HFF-Myc (cell line): Measurements from ENCODE around the gene TAF6.

Experiments used
- DNase-seq: peaks from one replicate; pipeline ENCODE4 v3.0.0-alpha.2; 2011; ENCODE audit warnings: low read depth; ENCODE audit errors: extremely low read depth
- H3K4me3 ChIP-seq: replicated peaks from 2 replicates; pipeline ENCODE4 v1.5.1; 2011; ENCODE audit warnings: low read depth, mild to moderate bottlenecking, control low read depth, low read length
- TF ChIP-seq, protein P1 (sequence below): IDR thresholded peaks from 2 replicates; pipeline ENCODE4 v1.5.1; 2012; ENCODE audit warnings: mild to moderate bottlenecking, low read depth, low read length, control low read depth; ENCODE audit errors: missing control alignments

TAF6 gene

DNA sequence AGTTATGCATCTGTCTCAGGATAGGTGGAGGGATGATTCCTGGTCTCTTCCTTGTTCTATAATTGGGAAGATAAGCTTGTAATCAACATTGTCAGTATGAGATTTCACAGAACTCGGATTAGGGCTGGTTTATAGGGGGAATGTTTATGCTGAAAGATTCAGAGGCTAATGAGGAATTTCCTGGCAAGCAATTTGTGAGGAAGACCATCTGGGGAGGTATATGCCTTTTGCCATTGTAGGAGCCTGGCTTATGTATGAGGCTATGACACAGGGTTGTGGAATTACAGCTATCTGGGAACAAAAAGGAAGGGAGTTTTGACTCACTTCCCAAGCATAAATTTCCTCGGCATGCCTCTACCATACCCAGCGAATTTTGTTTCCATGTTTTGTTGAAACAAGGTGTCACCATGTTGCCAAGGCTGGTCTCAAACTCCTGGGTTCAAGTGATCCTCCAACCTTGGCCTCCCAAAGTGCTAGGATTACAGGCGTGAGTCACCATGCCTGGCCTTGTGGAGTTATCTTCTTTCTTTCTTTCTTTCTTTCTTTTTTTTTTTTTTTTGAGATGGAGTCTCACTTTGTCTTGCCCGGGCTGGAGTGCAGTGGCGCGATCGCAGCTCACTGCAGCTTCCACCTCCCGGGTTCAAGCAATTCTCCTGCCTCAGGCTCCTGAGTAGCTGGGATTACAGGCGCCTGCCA, 32.0 kb downstream of the TAF6 start:
- TF ChIP-seq, protein P1, sequence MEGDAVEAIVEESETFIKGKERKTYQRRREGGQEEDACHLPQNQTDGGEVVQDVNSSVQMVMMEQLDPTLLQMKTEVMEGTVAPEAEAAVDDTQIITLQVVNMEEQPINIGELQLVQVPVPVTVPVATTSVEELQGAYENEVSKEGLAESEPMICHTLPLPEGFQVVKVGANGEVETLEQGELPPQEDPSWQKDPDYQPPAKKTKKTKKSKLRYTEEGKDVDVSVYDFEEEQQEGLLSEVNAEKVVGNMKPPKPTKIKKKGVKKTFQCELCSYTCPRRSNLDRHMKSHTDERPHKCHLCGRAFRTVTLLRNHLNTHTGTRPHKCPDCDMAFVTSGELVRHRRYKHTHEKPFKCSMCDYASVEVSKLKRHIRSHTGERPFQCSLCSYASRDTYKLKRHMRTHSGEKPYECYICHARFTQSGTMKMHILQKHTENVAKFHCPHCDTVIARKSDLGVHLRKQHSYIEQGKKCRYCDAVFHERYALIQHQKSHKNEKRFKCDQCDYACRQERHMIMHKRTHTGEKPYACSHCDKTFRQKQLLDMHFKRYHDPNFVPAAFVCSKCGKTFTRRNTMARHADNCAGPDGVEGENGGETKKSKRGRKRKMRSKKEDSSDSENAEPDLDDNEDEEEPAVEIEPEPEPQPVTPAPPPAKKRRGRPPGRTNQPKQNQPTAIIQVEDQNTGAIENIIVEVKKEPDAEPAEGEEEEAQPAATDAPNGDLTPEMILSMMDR = no peak
- DNase-seq = peak; percentile 97
- H3K4me3 ChIP-seq = no peak overlapping the region

GRCh38 chr7:100085515-100085914, 33.6 kb downstream of the TAF6 start:
- no peak overlapping the region for H3K4me3 ChIP-seq
- TF ChIP-seq, protein P1 = no peak
- DNase-seq = no peak

- H3K4me3 ChIP-seq = no peak overlapping the region
- TF ChIP-seq, protein P1 = no peak
These were observed 36.2 kb downstream of the TAF6 start for GRCh38 chr7:100082978-100083377.

GRCh38 chr7:100081535-100082102, 37.5 kb downstream of the TAF6 start, which contains the start of gene ZNF3:
TSS of gene ZNF3 (minus strand) at chr7:100081723. CDS start at chr7:100077357, 4,366 bp downstream.
- TF ChIP-seq, protein P1 = peak; percentile 83
- peak within 1 kb of the TSS; percentile 92 for H3K4me3 ChIP-seq
- peak; percentile 98 for DNase-seq

More at GRCh38 chr7:100082978-100083377, 36.2 kb downstream of the TAF6 start:
- no peak for DNase-seq

- DNase-seq = no peak
- TF ChIP-seq, protein P1 = no peak
- peak overlapping the region; percentile 92 for H3K4me3 ChIP-seq
These were observed 38.1 kb downstream of the TAF6 start for GRCh38 chr7:100080907-100081534.

GRCh38 chr7:100079024-100079560, 40.1 kb downstream of the TAF6 start:
- TF ChIP-seq, protein P1 = no peak
- H3K4me3 ChIP-seq = no peak overlapping the region
- DNase-seq = no peak
